Measurements from ENCODE around the gene TPBGL.

Gene TPBGL

GRCh38 chr11:75273411-75274391, 33.1 kb downstream of the TPBGL start:
- DNase-seq, result peak; percentile 14

GRCh38 chr11:75274716-75275115, 34.1 kb downstream of the TPBGL start:
- DNase-seq, result peak; percentile 7

DNA sequence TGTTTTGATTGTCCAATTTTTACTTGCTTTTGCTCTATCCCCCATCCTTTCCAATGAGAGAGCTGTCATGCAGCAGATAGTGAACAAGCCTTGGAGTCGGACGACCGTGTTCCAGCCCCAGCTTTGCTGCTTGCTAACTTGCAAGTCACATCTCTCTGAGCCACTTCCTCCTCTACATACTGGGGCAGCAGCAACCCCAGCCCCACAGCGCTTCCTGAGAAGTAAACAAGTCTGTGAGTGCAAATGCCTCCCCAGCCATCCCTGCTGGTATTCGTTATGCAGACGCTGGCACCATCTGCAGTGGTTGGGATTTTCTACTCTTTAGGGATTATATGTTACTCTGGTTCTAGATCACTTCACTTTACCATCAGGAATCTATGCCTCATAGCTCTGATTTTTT, 35.0 kb downstream of the TPBGL start:
- DNase-seq, result peak; percentile 17

DNA sequence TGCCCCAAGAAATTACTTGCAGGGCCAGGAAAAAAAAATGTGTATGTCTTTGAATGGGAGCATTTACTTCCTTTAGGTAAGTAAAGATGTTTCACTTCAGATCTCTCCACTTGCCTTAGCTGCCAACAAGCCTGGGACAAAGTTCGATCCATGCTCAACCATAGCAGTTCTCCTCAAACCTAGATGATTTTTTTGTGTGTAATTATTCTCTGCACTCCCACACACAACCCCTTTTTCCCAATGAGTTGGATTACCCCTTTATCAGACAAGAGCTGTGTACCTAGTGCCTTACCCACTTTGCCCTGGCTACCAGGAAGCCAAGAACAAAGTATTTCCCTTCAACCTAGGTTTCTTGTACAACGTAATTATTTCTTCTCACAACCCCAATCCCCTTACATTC, 35.6 kb downstream of the TPBGL start:
- no peak for DNase-seq

DNA sequence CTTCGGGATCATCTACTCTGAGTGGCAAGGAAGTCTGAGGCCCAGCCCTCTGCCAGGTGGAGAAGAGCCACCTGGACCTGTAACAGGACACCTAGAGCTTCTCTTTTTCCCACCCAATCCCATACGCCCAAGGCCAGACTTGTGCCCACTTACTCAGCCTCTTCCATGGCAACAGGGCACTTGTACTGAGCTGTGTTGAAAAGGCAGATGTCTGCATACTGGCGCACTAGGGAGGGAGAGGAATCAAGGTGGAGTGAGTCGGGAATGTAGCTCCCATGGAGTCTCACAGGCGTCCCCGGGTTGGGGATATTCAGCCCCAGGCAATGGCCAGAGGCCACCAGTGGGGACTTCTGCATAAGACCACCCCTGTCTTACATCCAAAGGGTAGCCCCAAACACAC, 36.1 kb downstream of the TPBGL start:
- DNase-seq, result no peak

- peak; percentile 8 for DNase-seq
These were observed 36.7 kb downstream of the TPBGL start for GRCh38 chr11:75277211-75277805.

- peak; percentile 11 for DNase-seq
These were observed 37.6 kb downstream of the TPBGL start for GRCh38 chr11:75277991-75278790.

DNA sequence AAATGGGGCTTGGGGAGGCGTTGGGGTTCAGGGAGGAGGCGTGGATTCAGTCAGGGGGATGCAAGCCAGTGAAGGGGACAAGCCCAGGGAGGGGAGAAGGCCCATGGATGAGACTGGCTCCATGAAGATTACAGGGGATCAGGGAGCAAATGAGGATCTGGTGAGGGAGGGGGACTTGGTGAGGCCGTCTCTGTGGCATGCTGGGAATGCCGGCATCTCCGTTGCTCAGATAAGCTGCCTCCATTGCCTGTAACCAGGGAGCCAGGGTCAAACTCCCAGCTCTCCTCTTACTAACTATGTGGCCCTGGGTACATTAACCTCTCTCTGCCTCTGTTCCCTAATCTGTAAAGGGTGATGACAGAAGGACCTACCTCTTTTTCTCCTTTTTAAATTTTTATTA, 38.7 kb downstream of the TPBGL start:
- DNase-seq, result no peak

- DNase-seq, result peak; percentile 81
These were observed 39.7 kb downstream of the TPBGL start for GRCh38 chr11:75280227-75280701.

GRCh38 chr11:75280770-75281468, 40.3 kb downstream of the TPBGL start:
- DNase-seq, result peak; percentile 14

- no peak for DNase-seq
These were observed 41.0 kb downstream of the TPBGL start for GRCh38 chr11:75281469-75282095.

DNA sequence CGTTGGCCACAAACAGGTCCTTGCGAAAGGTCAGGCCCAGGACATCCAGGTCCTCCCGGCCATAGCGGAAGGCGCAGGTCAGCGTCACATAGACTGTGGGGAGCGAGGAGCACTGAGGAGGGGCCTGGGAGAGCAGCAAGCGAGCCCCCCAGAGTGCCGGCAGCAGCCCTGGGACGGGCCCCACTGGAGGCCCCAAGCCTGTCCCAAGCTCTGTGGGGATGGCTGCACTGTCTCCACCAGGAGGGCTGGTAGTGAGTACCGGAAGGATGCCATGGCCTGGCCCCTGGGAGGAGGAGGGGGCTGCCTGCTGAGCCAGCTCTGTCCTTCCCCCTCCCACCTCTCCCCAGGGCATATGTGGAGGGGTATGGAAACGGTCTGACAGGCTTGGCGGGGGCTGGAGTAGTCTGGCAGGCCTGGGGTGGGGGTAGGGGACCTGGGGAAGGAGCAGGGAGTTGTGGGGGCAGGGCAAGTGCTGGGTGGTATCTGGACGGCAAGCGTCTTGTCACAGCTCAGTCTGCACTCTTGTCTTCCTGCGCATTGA, 42.9 kb downstream of the TPBGL start:
- no peak for DNase-seq

- no peak for DNase-seq
These were observed 45.3 kb downstream of the TPBGL start for GRCh38 chr11:75285776-75286360.

- no peak for DNase-seq
These were observed 46.4 kb downstream of the TPBGL start for GRCh38 chr11:75286826-75287465.

- no peak for DNase-seq
These were observed 47.0 kb downstream of the TPBGL start for GRCh38 chr11:75287579-75287978.

- no peak for DNase-seq
These were observed 48.9 kb downstream of the TPBGL start for GRCh38 chr11:75289511-75289760.

- no peak for DNase-seq
These were observed 49.3 kb downstream of the TPBGL start for GRCh38 chr11:75289919-75290318.

GRCh38 chr11:75291741-75292140, 51.2 kb downstream of the TPBGL start:
- no peak for DNase-seq

GRCh38 chr11:75292943-75293342, 52.4 kb downstream of the TPBGL start:
- no peak for DNase-seq
